ENCODE measurements around the gene CENPK. TPM values are rescaled to one million over a fixed set of nuclear protein-coding genes. Genes with fewer than 3 reads are reported as not detected.
"Not testable (repeated sequence)": the region's sequence is repeated elsewhere in the genome, so short reads cannot be mapped to it uniquely, and the experiment has no call there.

The CENPK gene
- 51.8 and 54.9 TPM in 2 replicates for total RNA-seq (2014; rRNA removed; shearing (Covaris generic))

- Histone ChIP-seq H3K27me3 (replicated peaks) (no peaks in the 10 kb centered on the region), H3K27ac (peak within 1 kb of the TSS; percentile 73), H3K4me3 (peak within 1 kb of the TSS; percentile 63), H3K36me3 (peaks cover 22% of the 10 kb centered on the region), H3K4me1 (replicated peaks) (peaks cover 5% of the 10 kb centered on the region), H3K9me3 (replicated peaks) (no peaks in the 10 kb centered on the region)
- DNase-seq (ENCODE audit: low read depth in 1 of 2, low spot score in 2 of 2) = peak; percentile 90 to 95
Measured at GRCh38 chr5:65562731-65563701, at the start of gene CENPK, which contains the start of gene PPWD1. Gene CENPK (minus strand): TSS chr5:65563168. CDS start chr5:65554907, 8,261 bp downstream. Gene PPWD1 (plus strand): TSS chr5:65563296. CDS start chr5:65563311, 15 bp downstream.

GRCh38 chr5:65612298-65612907 lies 49.4 kb upstream of the CENPK start:
- peaks cover 36% of the 10 kb centered on the region for H3K36me3 ChIP-seq

GRCh38 chr5:65611524-65611923 lies 48.6 kb upstream of the CENPK start:
- Histone ChIP-seq H3K4me3 (no peak overlapping the region), H3K36me3 (peaks cover 43% of the 10 kb centered on the region)
- no peak for DNase-seq (ENCODE audit: low read depth in 1 of 2, low spot score in 2 of 2)

More at GRCh38 chr5:65612298-65612907, 49.4 kb upstream of the CENPK start:
- H3K4me3 ChIP-seq = no peak overlapping the region
- no peak overlapping the region for H3K27ac ChIP-seq
- no peaks in the 10 kb centered on the region for H3K9me3 ChIP-seq (replicated peaks)
- no peak for DNase-seq (ENCODE audit: low read depth in 1 of 2, low spot score in 2 of 2)
- no peaks in the 10 kb centered on the region for H3K27me3 ChIP-seq (replicated peaks)
- no peaks in the 10 kb centered on the region for H3K4me1 ChIP-seq (replicated peaks)

GRCh38 chr5:65601761-65602160 lies 38.8 kb upstream of the CENPK start:
- H3K36me3 ChIP-seq = peaks cover 74% of the 10 kb centered on the region
- not testable (repeated sequence) for H3K27me3 ChIP-seq (replicated peaks); DNase-seq (ENCODE audit: low read depth in 1 of 2, low spot score in 2 of 2); H3K27ac ChIP-seq; H3K9me3 ChIP-seq (replicated peaks); H3K4me3 ChIP-seq; H3K4me1 ChIP-seq (replicated peaks)

More at GRCh38 chr5:65611524-65611923, 48.6 kb upstream of the CENPK start:
- Histone ChIP-seq H3K27ac (no peak overlapping the region), H3K27me3 (replicated peaks) (no peaks in the 10 kb centered on the region), H3K9me3 (replicated peaks) (no peaks in the 10 kb centered on the region), H3K4me1 (replicated peaks) (no peaks in the 10 kb centered on the region)

GRCh38 chr5:65588694-65589093 lies 25.7 kb upstream of the CENPK start:
- Histone ChIP-seq H3K4me3 (no peak overlapping the region), H3K9me3 (replicated peaks) (no peaks in the 10 kb centered on the region), H3K36me3 (peaks cover 72% of the 10 kb centered on the region), H3K4me1 (replicated peaks) (no peaks in the 10 kb centered on the region), H3K27ac (no peak overlapping the region), H3K27me3 (replicated peaks) (no peaks in the 10 kb centered on the region)
- DNase-seq (ENCODE audit: low read depth in 1 of 2, low spot score in 2 of 2) = no peak

- Histone ChIP-seq H3K36me3 (peaks cover 62% of the 10 kb centered on the region), H3K9me3 (replicated peaks) (no peaks in the 10 kb centered on the region), H3K4me3 (no peak overlapping the region), H3K27ac (no peak overlapping the region), H3K4me1 (replicated peaks) (no peaks in the 10 kb centered on the region; the same call in 1 of the 2 replicates), H3K27me3 (replicated peaks) (no peaks in the 10 kb centered on the region)
- peak in 1 of 2 experiments; percentile 5 for DNase-seq (ENCODE audit: low read depth in 1 of 2, low spot score in 2 of 2)
Measured at GRCh38 chr5:65577141-65577540, 14.2 kb upstream of the CENPK start.

GRCh38 chr5:65570598-65571226 lies 7.7 kb upstream of the CENPK start:
- no peaks in the 10 kb centered on the region for H3K9me3 ChIP-seq (replicated peaks)
- no peak overlapping the region for H3K4me3 ChIP-seq
- H3K4me1 ChIP-seq (replicated peaks) = no peaks in the 10 kb centered on the region
- no peaks in the 10 kb centered on the region for H3K27me3 ChIP-seq (replicated peaks)
- H3K36me3 ChIP-seq = peaks cover 59% of the 10 kb centered on the region
- no peak overlapping the region for H3K27ac ChIP-seq
- DNase-seq (ENCODE audit: low read depth in 1 of 2, low spot score in 2 of 2) = no peak

GRCh38 chr5:65566505-65566904 lies 3.5 kb upstream of the CENPK start:
- no peak overlapping the region for H3K27ac ChIP-seq
- H3K4me1 ChIP-seq (replicated peaks) = peaks cover 5% of the 10 kb centered on the region
- peaks cover 30% of the 10 kb centered on the region for H3K36me3 ChIP-seq
- no peak overlapping the region for H3K4me3 ChIP-seq
- no peaks in the 10 kb centered on the region for H3K9me3 ChIP-seq (replicated peaks)
- no peak for DNase-seq (ENCODE audit: low read depth in 1 of 2, low spot score in 2 of 2)
- H3K27me3 ChIP-seq (replicated peaks) = no peaks in the 10 kb centered on the region

- peak overlapping the region; percentile 63 for H3K4me3 ChIP-seq
- DNase-seq (ENCODE audit: low read depth in 1 of 2, low spot score in 2 of 2) = no peak
- H3K9me3 ChIP-seq (replicated peaks) = no peaks in the 10 kb centered on the region
- H3K27me3 ChIP-seq (replicated peaks) = no peaks in the 10 kb centered on the region
- peaks cover 5% of the 10 kb centered on the region for H3K4me1 ChIP-seq (replicated peaks)
- H3K27ac ChIP-seq = peak overlapping the region; percentile 73
- peaks cover 19% of the 10 kb centered on the region for H3K36me3 ChIP-seq
Measured at GRCh38 chr5:65563777-65564176, 809 bp upstream of the CENPK start.

GRCh38 chr5:65556718-65557117 lies 6.2 kb downstream of the CENPK start:
- H3K4me3 ChIP-seq = no peak overlapping the region
- no peaks in the 10 kb centered on the region for H3K9me3 ChIP-seq (replicated peaks)
- H3K4me1 ChIP-seq (replicated peaks) = peaks cover 7% of the 10 kb centered on the region
- no peaks in the 10 kb centered on the region for H3K27me3 ChIP-seq (replicated peaks)
- no peak overlapping the region for H3K27ac ChIP-seq
- peaks cover 49% of the 10 kb centered on the region for H3K36me3 ChIP-seq
- DNase-seq (ENCODE audit: low read depth in 1 of 2, low spot score in 2 of 2) = no peak

- no peak overlapping the region for H3K4me3 ChIP-seq
- H3K9me3 ChIP-seq (replicated peaks) = no peaks in the 10 kb centered on the region
- peaks cover 47% of the 10 kb centered on the region for H3K36me3 ChIP-seq
- H3K27ac ChIP-seq = no peak overlapping the region
- no peak for DNase-seq (ENCODE audit: low read depth in 1 of 2, low spot score in 2 of 2)
- H3K4me1 ChIP-seq (replicated peaks) = peaks cover 7% of the 10 kb centered on the region; the same call in 1 of the 2 replicates
- no peaks in the 10 kb centered on the region for H3K27me3 ChIP-seq (replicated peaks)
Measured at GRCh38 chr5:65556181-65556580, 6.8 kb downstream of the CENPK start.

GRCh38 chr5:65555287-65555686 lies 7.7 kb downstream of the CENPK start:
- H3K36me3 ChIP-seq = peaks cover 47% of the 10 kb centered on the region
- peaks cover 7% of the 10 kb centered on the region; the same call in 1 of the 2 replicates for H3K4me1 ChIP-seq (replicated peaks)
- peak in 1 of 2 experiments; percentile 15 for DNase-seq (ENCODE audit: low read depth in 1 of 2, low spot score in 2 of 2)
- no peak overlapping the region for H3K4me3 ChIP-seq
- H3K27me3 ChIP-seq (replicated peaks) = no peaks in the 10 kb centered on the region
- no peaks in the 10 kb centered on the region for H3K9me3 ChIP-seq (replicated peaks)
- peak overlapping the region; percentile 19; the same call in 1 of the 2 replicates for H3K27ac ChIP-seq

- no peak for DNase-seq (ENCODE audit: low read depth in 1 of 2, low spot score in 2 of 2)
- no peaks in the 10 kb centered on the region for H3K27me3 ChIP-seq (replicated peaks)
- peaks cover 55% of the 10 kb centered on the region for H3K36me3 ChIP-seq
- no peak overlapping the region for H3K27ac ChIP-seq
- H3K4me1 ChIP-seq (replicated peaks) = peaks cover 7% of the 10 kb centered on the region; the same call in 1 of the 2 replicates
- no peaks in the 10 kb centered on the region for H3K9me3 ChIP-seq (replicated peaks)
- H3K4me3 ChIP-seq = no peak overlapping the region
Measured at GRCh38 chr5:65553941-65554340, 9.0 kb downstream of the CENPK start.

All from SJSA1 (cell line).